ENCODE results near the gene GPER1. TPM values are rescaled to one million over a fixed set of nuclear protein-coding genes. Genes with fewer than 3 reads are reported as not detected.

Gene GPER1
- 2.5 and 3.2 TPM in 2 replicates for total RNA-seq

GRCh38 chr7:1087952-1088920 is at the start of gene GPER1:
TSS of gene GPER1 (plus strand) at chr7:1088113. CDS start at chr7:1091729, 3,616 bp downstream.

GRCh38 chr7:1044189-1045068 is 43.5 kb upstream of the GPER1 start, which contains the start of gene GPR146:
TSS of gene GPR146 (plus strand) at chr7:1044546. CDS start at chr7:1057516, 12,970 bp downstream.

Other genes with a start within 250 kb of the GPER1 start
- gene GET4, start 211.6 kb upstream of the GPER1 start, total RNA-seq: 21.8 and 24.6 TPM in 2 replicates
- gene ADAP1, start 133.4 kb upstream of the GPER1 start, total RNA-seq: 1.8 and 2.3 TPM in 2 replicates
- 6.3 and 7.2 TPM in 2 replicates for gene COX19, start 112.6 kb upstream of the GPER1 start, total RNA-seq
- gene CYP2W1, start 104.9 kb upstream of the GPER1 start, total RNA-seq: not detected in 2 replicates
- 0.68 and 0.79 TPM in 2 replicates for gene GPR146, start 43.6 kb upstream of the GPER1 start, total RNA-seq
- 13.2 and 13.3 TPM in 2 replicates for gene ZFAND2A, start 72.1 kb downstream of the GPER1 start, total RNA-seq
- gene UNCX, start 144.8 kb downstream of the GPER1 start, total RNA-seq: not detected in 2 replicates